Stomach (tissue), 9 donors: Measurements from ENCODE around the gene STARD3. TPM values are rescaled to one million over a fixed set of nuclear protein-coding genes. Genes with fewer than 3 reads are reported as not detected.
A peak's percentile ranks its signal among the peaks of the same experiment; 100 is the strongest.

Experiments
- DNase-seq, 2 donors: peaks; one replicate each; pipeline versions ENCODE4 v3.0.0 to v3.0.0-alpha.2; 2013 to 2019
- H3K27ac ChIP-seq, 5 donors: fragments of 200-600 bp in 4 of 5; sonication (generic) in 4 of 5; one replicate each; pipeline ENCODE4 v1.5.1; 2013 to 2019; ENCODE audit warnings: mild to moderate bottlenecking in 1 of 5, moderate library complexity in 1 of 5
- H3K27me3 ChIP-seq, 3 donors: fragments of 200-600 bp; sonication (generic); one replicate each; pipeline ENCODE4 v1.5.1; 2017 to 2019; ENCODE audit warnings: mixed run types in 1 of 3
- H3K36me3 ChIP-seq, 4 donors: fragments of 200-600 bp; sonication (generic); 1 replicate in 3 of 4; 2 replicates in 1 of 4; pipeline ENCODE4 v1.5.1; 2016 to 2019
- H3K4me1 ChIP-seq, 4 donors: fragments of 200-600 bp; sonication (generic); one replicate each; pipeline ENCODE4 v1.5.1; 2016 to 2019
- H3K4me3 ChIP-seq, 4 donors: fragments of 200-600 bp; sonication (generic) in 3 of 4; one replicate each; pipeline ENCODE4 v1.5.1; 2016 to 2019; ENCODE audit warnings: mild to moderate bottlenecking in 1 of 4
- H3K9me3 ChIP-seq, 4 donors: fragments of 200-600 bp; sonication (generic); one replicate each; pipeline ENCODE4 v1.5.1; 2016 to 2019
- CTCF ChIP-seq, 7 experiments: fragments of 450-650 bp in 4 of 7; fragments of 200-600 bp in 3 of 7; sonication (generic) in 3 of 7; IDR thresholded peaks; one replicate each; pipeline ENCODE4 v1.5.1; 2016 to 2019; ENCODE audit warnings: antibody characterized with exemption in 7 of 7, control low read depth in 2 of 7, mild to moderate bottlenecking in 1 of 7
- EP300 ChIP-seq: sonication (generic); formaldehyde crosslinking; IDR thresholded peaks from one replicate; pipeline ENCODE4 v1.6.1; 2017; ENCODE audit warnings: antibody characterized with exemption
- POLR2A ChIP-seq, 4 donors: fragments of 450-650 bp; IDR thresholded peaks; one replicate each; pipeline ENCODE4 v1.6.1; 2016; ENCODE audit warnings: antibody characterized with exemption in 4 of 4, control low read depth in 2 of 4, mild to moderate bottlenecking in 1 of 4, moderate library complexity in 1 of 4
- POLR2AphosphoS5 ChIP-seq, 3 donors: sonication (generic); formaldehyde crosslinking; IDR thresholded peaks; one replicate each; pipeline ENCODE4 v1.6.1; 2016; ENCODE audit warnings: antibody characterized with exemption in 3 of 3
- WGBS, 5 donors: extraction: QIAGEN DNeasy Blood & Tissue Kit in 3 of 5; methylation state at CpG; one replicate each; pipeline versions ENCODE4 v1.1.5 to v1.1.7; 2013 to 2018; 5-methylcytosine and 5-hydroxymethylcytosine counted together
- intact Hi-C: fragments of 100-400 bp; cut with DNase I; formaldehyde crosslinking; loops from one replicate; pipeline ENCODE4 v1.15.1; 2023; ENCODE audit warnings: low total_unique reads
- polyA plus RNA-seq, 3 donors: library from polyadenylated mRNA; stranded (reverse); fragments of 200-250 nt; gene quantifications; one replicate each; pipeline ENCODE4 v1.2.3, GENCODE V29; 2013
- total RNA-seq, 5 donors: library from RNA; depleted of rRNA; stranded (reverse); fragments of >200 nt; gene quantifications; one replicate each; pipeline versions ENCODE4 v1.1.0 to v1.2.3, GENCODE V29; 2014 to 2016
- donor health status: healthy with polysubstance abuse.
- donor health status: Bipolar disorder and iron deficiency.
- donor health status: healthy.

STARD3 gene
- total and polyA plus RNA-seq, 8 donors, result 26.4 to 1,091 (median 52.0) TPM

DNA sequence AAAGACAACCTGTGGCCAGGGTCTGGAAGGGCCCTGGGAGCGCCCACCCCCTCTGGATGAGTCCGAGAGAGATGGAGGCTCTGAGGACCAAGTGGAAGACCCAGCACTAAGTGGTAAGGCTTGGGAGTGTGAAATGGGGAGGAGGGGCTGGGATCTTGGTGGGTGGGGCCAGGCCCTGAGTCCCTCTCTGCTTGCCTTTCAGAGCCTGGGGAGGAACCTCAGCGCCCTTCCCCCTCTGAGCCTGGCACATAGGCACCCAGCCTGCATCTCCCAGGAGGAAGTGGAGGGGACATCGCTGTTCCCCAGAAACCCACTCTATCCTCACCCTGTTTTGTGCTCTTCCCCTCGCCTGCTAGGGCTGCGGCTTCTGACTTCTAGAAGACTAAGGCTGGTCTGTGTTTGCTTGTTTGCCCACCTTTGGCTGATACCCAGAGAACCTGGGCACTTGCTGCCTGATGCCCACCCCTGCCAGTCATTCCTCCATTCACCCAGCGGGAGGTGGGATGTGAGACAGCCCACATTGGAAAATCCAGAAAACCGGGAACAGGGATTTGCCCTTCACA, 1.2 kb upstream of the STARD3 start:
- TF ChIP-seq EP300, result no peak
- TF ChIP-seq POLR2AphosphoS5 (IDR thresholded peaks at IDR 0.05), result no peak
- no peak for TF ChIP-seq POLR2A (IDR thresholded peaks at IDR 0.05)
- no peak for TF ChIP-seq CTCF (IDR thresholded peaks at IDR 0.05)
- Histone ChIP-seq H3K4me3 (no peak overlapping the region), H3K9me3 (no peaks in the 10 kb centered on the region), H3K27me3 (peaks cover 0 to 28% (median 0%) of the 10 kb centered on the region in 3 donors), H3K4me1 (peaks cover 29 to 76% (median 65%) of the 10 kb centered on the region in 4 donors), H3K36me3 (no peaks in the 10 kb centered on the region), H3K27ac (peak overlapping the region in 1 of 5 donors; percentile 97)
- intact Hi-C loops, result no loop called here
- WGBS, 5 donors, result 86 to 96% (median 90%) methylated on average over 8 of the region's 8 CpGs
- no peak for DNase-seq

GRCh38 chr17:39636587-39636926, 387 bp upstream of the STARD3 start:
- H3K4me3 ChIP-seq, result peak overlapping the region; percentile 78 to 94 (median 87)
- no peaks in the 10 kb centered on the region for H3K36me3 ChIP-seq
- peak overlapping the region; percentile 85 to 97 (median 93) for H3K27ac ChIP-seq
- intact Hi-C loops, result no loop called here
- H3K4me1 ChIP-seq, result peaks cover 34 to 79% (median 73%) of the 10 kb centered on the region in 4 donors
- DNase-seq, result no peak
- peaks cover 0 to 19% (median 0%) of the 10 kb centered on the region in 3 donors for H3K27me3 ChIP-seq
- WGBS, 5 donors, result 18 to 26% (median 24%) methylated on average over 6 of the region's 6 CpGs
- TF ChIP-seq EP300 (no peak), CTCF (IDR thresholded peaks at IDR 0.05) (no peak)
- H3K9me3 ChIP-seq, result no peaks in the 10 kb centered on the region

DNA sequence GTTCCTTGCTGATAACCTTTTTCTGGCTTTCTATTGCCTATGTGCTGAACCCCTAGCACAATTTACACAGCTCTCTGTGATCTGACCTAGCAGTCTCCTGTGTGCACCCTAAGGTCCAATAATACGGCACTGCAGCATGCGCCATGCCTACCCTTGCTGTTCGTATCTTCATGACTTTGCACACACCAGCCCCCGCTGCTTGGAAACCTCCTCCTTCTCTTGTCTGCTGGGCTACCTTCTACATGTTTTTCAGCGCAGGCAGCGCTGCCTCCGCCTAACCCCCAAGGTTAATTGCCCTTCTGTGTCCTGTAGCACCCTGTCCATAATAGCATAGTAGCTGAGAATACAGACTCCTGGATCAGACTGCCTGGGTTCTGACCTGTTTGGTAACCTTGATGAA, 1.4 kb downstream of the STARD3 start:
- WGBS, 5 donors, result 51 to 71% (median 59%) methylated on average over 7 of the region's 7 CpGs
- peak overlapping the region; percentile 78 to 94 (median 87) for H3K4me3 ChIP-seq

DNA sequence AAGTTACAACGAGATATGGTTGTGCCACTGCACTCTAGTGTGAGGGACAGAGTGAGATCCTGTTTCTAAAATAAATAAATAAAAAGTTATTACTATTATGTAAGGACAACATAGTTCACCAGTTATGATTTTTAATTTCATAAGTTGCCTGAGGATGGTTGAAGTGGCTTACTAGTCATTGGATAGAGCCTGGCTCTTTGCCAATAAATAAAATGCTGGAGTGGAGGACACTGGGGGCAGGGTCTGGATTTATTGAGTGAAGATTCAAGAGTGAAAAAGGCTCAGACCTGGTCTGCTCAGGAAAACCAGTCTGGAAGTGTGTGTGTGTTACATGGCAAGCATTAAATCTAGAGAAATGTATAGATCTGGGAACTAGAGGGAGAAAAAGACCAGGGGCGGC, 2.1 kb downstream of the STARD3 start:
- peaks cover 0 to 3% (median 0%) of the 10 kb centered on the region in 4 donors for H3K36me3 ChIP-seq
- WGBS, 5 donors, result 68 to 81% (median 73%) methylated on average over 2 of the region's 2 CpGs
- H3K9me3 ChIP-seq, result no peaks in the 10 kb centered on the region
- peaks cover 34 to 93% (median 83%) of the 10 kb centered on the region in 4 donors for H3K4me1 ChIP-seq
- no peaks in the 10 kb centered on the region for H3K27me3 ChIP-seq
- no peak overlapping the region for H3K27ac ChIP-seq
- DNase-seq, result no peak
- intact Hi-C loops, result no loop called here
- no peak overlapping the region for H3K4me3 ChIP-seq
- TF ChIP-seq POLR2A (IDR thresholded peaks at IDR 0.05), result no peak
- TF ChIP-seq CTCF (IDR thresholded peaks at IDR 0.05), result no peak

More for the DNA sequence above, 1.4 kb downstream of the STARD3 start:
- H3K27me3 ChIP-seq, result peaks cover 0 to 2% (median 0%) of the 10 kb centered on the region in 3 donors
- H3K4me1 ChIP-seq, result peaks cover 34 to 85% (median 78%) of the 10 kb centered on the region in 4 donors
- intact Hi-C loops, result no loop called here
- no peak for TF ChIP-seq CTCF (IDR thresholded peaks at IDR 0.05)
- no peak for TF ChIP-seq POLR2AphosphoS5 (IDR thresholded peaks at IDR 0.05)
- no peak for TF ChIP-seq POLR2A (IDR thresholded peaks at IDR 0.05)
- no peak for TF ChIP-seq EP300
- no peak for DNase-seq
- no peaks in the 10 kb centered on the region for H3K9me3 ChIP-seq
- peak overlapping the region in 4 of 5 donors; percentile 1 to 97 (median 94) for H3K27ac ChIP-seq
- H3K36me3 ChIP-seq, result peaks cover 0 to under 1% (median 0%) of the 10 kb centered on the region in 4 donors
